Measurements from ENCODE around the gene CNTRL.

- TF ChIP-seq, protein P1, sequence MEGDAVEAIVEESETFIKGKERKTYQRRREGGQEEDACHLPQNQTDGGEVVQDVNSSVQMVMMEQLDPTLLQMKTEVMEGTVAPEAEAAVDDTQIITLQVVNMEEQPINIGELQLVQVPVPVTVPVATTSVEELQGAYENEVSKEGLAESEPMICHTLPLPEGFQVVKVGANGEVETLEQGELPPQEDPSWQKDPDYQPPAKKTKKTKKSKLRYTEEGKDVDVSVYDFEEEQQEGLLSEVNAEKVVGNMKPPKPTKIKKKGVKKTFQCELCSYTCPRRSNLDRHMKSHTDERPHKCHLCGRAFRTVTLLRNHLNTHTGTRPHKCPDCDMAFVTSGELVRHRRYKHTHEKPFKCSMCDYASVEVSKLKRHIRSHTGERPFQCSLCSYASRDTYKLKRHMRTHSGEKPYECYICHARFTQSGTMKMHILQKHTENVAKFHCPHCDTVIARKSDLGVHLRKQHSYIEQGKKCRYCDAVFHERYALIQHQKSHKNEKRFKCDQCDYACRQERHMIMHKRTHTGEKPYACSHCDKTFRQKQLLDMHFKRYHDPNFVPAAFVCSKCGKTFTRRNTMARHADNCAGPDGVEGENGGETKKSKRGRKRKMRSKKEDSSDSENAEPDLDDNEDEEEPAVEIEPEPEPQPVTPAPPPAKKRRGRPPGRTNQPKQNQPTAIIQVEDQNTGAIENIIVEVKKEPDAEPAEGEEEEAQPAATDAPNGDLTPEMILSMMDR (IDR thresholded peaks at IDR 0.05), result no peak
- TF ChIP-seq POLR2A (IDR thresholded peaks at IDR 0.05; ENCODE audit: low read length) (no peak), KDM1A (IDR thresholded peaks at IDR 0.05; ENCODE audit: low read depth) (no peak)
These were observed 13.8 kb downstream of the CNTRL start for GRCh38 chr9:121088576-121088975.
